Muscle layer of colon (tissue), 2 donors: ENCODE results near the gene TMIE.
"Not testable (repeated sequence)": the region's sequence is repeated elsewhere in the genome, so short reads cannot be mapped to it uniquely, and the experiment has no call there.

Experiments
- H3K27ac ChIP-seq: one replicate; pipeline ENCODE4 v1.7.0; 2013; ENCODE audit warnings: low read depth, mild to moderate bottlenecking, low read length, moderate library complexity
- H3K27me3 ChIP-seq, 2 donors: one replicate each; pipeline ENCODE4 v1.7.0; 2013; ENCODE audit warnings: low read length in 2 of 2, mild to moderate bottlenecking in 2 of 2; ENCODE audit not compliant: insufficient read depth in 2 of 2, control insufficient read depth in 1 of 2
- H3K36me3 ChIP-seq: one replicate; pipeline ENCODE4 v1.7.0; 2013; ENCODE audit warnings: mild to moderate bottlenecking, low read length; ENCODE audit not compliant: insufficient read depth
- H3K4me1 ChIP-seq: one replicate; pipeline ENCODE4 v1.7.0; 2013; ENCODE audit warnings: mild to moderate bottlenecking, low read length; ENCODE audit not compliant: insufficient read depth
- H3K4me3 ChIP-seq, 2 donors: one replicate each; pipeline ENCODE4 v1.7.0; 2013; ENCODE audit warnings: low read length in 2 of 2, low read depth in 1 of 2, mild to moderate bottlenecking in 1 of 2, moderate library complexity in 1 of 2
- H3K9ac ChIP-seq: one replicate; pipeline ENCODE4 v1.7.0; 2013; ENCODE audit warnings: low read length
- H3K9me3 ChIP-seq: one replicate; pipeline ENCODE4 v1.7.0; 2013; ENCODE audit warnings: mild to moderate bottlenecking, low read length
- donor health status: abdominal sarcoma.
- donor health status: Adenocarcinoma of cecum.

The TMIE gene

GRCh38 chr3:46694520-46694919 lies 6.7 kb upstream of the TMIE start:
- no peak overlapping the region for H3K27ac ChIP-seq
- H3K9ac ChIP-seq = no peak overlapping the region
- H3K4me3 ChIP-seq = no peak overlapping the region
- H3K27me3 ChIP-seq = no peaks in the 10 kb centered on the region
- H3K4me1 ChIP-seq = peaks cover 38% of the 10 kb centered on the region
- H3K9me3 ChIP-seq = no peaks in the 10 kb centered on the region
- H3K36me3 ChIP-seq = no peaks in the 10 kb centered on the region

GRCh38 chr3:46695177-46695961 lies 5.8 kb upstream of the TMIE start:
- Histone ChIP-seq H3K36me3 (no peaks in the 10 kb centered on the region), H3K4me1 (peaks cover 38% of the 10 kb centered on the region), H3K4me3 (no peak overlapping the region), H3K27me3 (no peaks in the 10 kb centered on the region), H3K9ac (no peak overlapping the region), H3K27ac (no peak overlapping the region), H3K9me3 (no peaks in the 10 kb centered on the region)

- no peaks in the 10 kb centered on the region for H3K36me3 ChIP-seq
- H3K27ac ChIP-seq = no peak overlapping the region
- no peaks in the 10 kb centered on the region for H3K9me3 ChIP-seq
- peaks cover 43% of the 10 kb centered on the region for H3K4me1 ChIP-seq
- H3K27me3 ChIP-seq = peaks cover 0 to under 1% of the 10 kb centered on the region in 2 donors
- H3K4me3 ChIP-seq = no peak overlapping the region
- H3K9ac ChIP-seq = no peak overlapping the region
Observed at GRCh38 chr3:46695962-46696894, 5.0 kb upstream of the TMIE start.

- no peak overlapping the region for H3K9ac ChIP-seq
- H3K9me3 ChIP-seq = no peaks in the 10 kb centered on the region
- H3K4me3 ChIP-seq = no peak overlapping the region
- H3K27me3 ChIP-seq = peaks cover 6 to 12% of the 10 kb centered on the region in 2 donors
- H3K27ac ChIP-seq = no peak overlapping the region
- H3K36me3 ChIP-seq = no peaks in the 10 kb centered on the region
- peaks cover 32% of the 10 kb centered on the region for H3K4me1 ChIP-seq
Observed at GRCh38 chr3:46699676-46700523, 1.3 kb upstream of the TMIE start.

GRCh38 chr3:46700772-46701171 lies 420 bp upstream of the TMIE start:
- Histone ChIP-seq H3K4me1 (peaks cover 23% of the 10 kb centered on the region), H3K4me3 (no peak overlapping the region), H3K27ac (no peak overlapping the region), H3K9me3 (no peaks in the 10 kb centered on the region), H3K9ac (no peak overlapping the region), H3K36me3 (no peaks in the 10 kb centered on the region), H3K27me3 (peaks cover 6 to 12% of the 10 kb centered on the region in 2 donors)

- H3K4me3 ChIP-seq = no peak overlapping the region
- peaks cover 6 to 12% of the 10 kb centered on the region in 2 donors for H3K27me3 ChIP-seq
- no peaks in the 10 kb centered on the region for H3K36me3 ChIP-seq
- peaks cover 8% of the 10 kb centered on the region for H3K4me1 ChIP-seq
- H3K27ac ChIP-seq = no peak overlapping the region
- no peaks in the 10 kb centered on the region for H3K9me3 ChIP-seq
- no peak overlapping the region for H3K9ac ChIP-seq
Observed at GRCh38 chr3:46702246-46703012, 1.2 kb downstream of the TMIE start.

GRCh38 chr3:46703013-46703520 lies 1.9 kb downstream of the TMIE start:
- H3K36me3 ChIP-seq = no peaks in the 10 kb centered on the region
- H3K9ac ChIP-seq = no peak overlapping the region
- no peaks in the 10 kb centered on the region for H3K9me3 ChIP-seq
- peaks cover 6 to 12% of the 10 kb centered on the region in 2 donors for H3K27me3 ChIP-seq
- H3K4me3 ChIP-seq = no peak overlapping the region
- no peak overlapping the region for H3K27ac ChIP-seq
- peaks cover 5% of the 10 kb centered on the region for H3K4me1 ChIP-seq

GRCh38 chr3:46704346-46704745 lies 3.2 kb downstream of the TMIE start:
- H3K36me3 ChIP-seq, H3K27ac ChIP-seq, H3K4me1 ChIP-seq, H3K9me3 ChIP-seq, H3K9ac ChIP-seq, H3K4me3 ChIP-seq: not testable (repeated sequence)
- peaks cover 6 to 12% of the 10 kb centered on the region in 2 donors for H3K27me3 ChIP-seq

- no peaks in the 10 kb centered on the region for H3K36me3 ChIP-seq
- H3K4me1 ChIP-seq = peaks cover 5% of the 10 kb centered on the region
- H3K9ac ChIP-seq = no peak overlapping the region
- peaks cover 6 to 12% of the 10 kb centered on the region in 2 donors for H3K27me3 ChIP-seq
- H3K9me3 ChIP-seq = no peaks in the 10 kb centered on the region
- no peak overlapping the region for H3K27ac ChIP-seq
- no peak overlapping the region for H3K4me3 ChIP-seq
Observed at GRCh38 chr3:46705022-46705530, 3.9 kb downstream of the TMIE start.

- Histone ChIP-seq H3K36me3 (no peaks in the 10 kb centered on the region), H3K27ac (no peak overlapping the region), H3K4me1 (no peaks in the 10 kb centered on the region), H3K9ac (no peak overlapping the region), H3K9me3 (no peaks in the 10 kb centered on the region), H3K27me3 (peaks cover 6 to 12% of the 10 kb centered on the region in 2 donors), H3K4me3 (no peak overlapping the region)
Observed at GRCh38 chr3:46705751-46706552, 4.8 kb downstream of the TMIE start.
